Endodermal cell (in vitro differentiated cells): ENCODE measurements around the gene ZFYVE21. TPM values are rescaled to one million over a fixed set of nuclear protein-coding genes. Genes with fewer than 3 reads are reported as not detected.

Experiments used
- DNase-seq: peaks from one replicate; pipeline ENCODE4 v3.0.0-alpha.2; 2017
- H3K27ac ChIP-seq: 2 replicates; pipeline ENCODE4 v1.5.1; 2013; ENCODE audit warnings: mild to moderate bottlenecking, low read depth, low read length, moderate library complexity
- H3K27me3 ChIP-seq: 2 replicates; pipeline ENCODE4 v1.6.1; 2013; ENCODE audit warnings: mild to moderate bottlenecking, low read length, moderate library complexity; ENCODE audit not compliant: insufficient read depth, control insufficient read depth, poor library complexity, severe bottlenecking
- H3K36me3 ChIP-seq: 2 replicates; pipeline ENCODE4 v1.7.0; 2013; ENCODE audit warnings: mild to moderate bottlenecking, low read length, moderate library complexity; ENCODE audit not compliant: control insufficient read depth, insufficient read depth
- H3K4me1 ChIP-seq: one replicate; pipeline ENCODE4 v1.7.0; 2013; ENCODE audit warnings: low read length; ENCODE audit not compliant: control insufficient read depth, insufficient read depth
- H3K4me3 ChIP-seq: 2 replicates; pipeline ENCODE4 v1.5.1; 2013; ENCODE audit warnings: mild to moderate bottlenecking, low read length, moderate library complexity
- H3K9ac ChIP-seq: 2 replicates; pipeline ENCODE4 v1.6.1; 2013; ENCODE audit warnings: mild to moderate bottlenecking, low read length, moderate library complexity; ENCODE audit not compliant: poor library complexity, severe bottlenecking; ENCODE audit errors: extremely low read depth
- H3K9me3 ChIP-seq: 2 replicates; pipeline ENCODE4 v1.6.1; 2013; ENCODE audit warnings: mild to moderate bottlenecking, low read length, moderate library complexity; ENCODE audit not compliant: control insufficient read depth
- H3K27ac Mint-ChIP-seq: 2 replicates; pipeline ENCODE4 v1.8.0; 2020; ENCODE audit warnings: mixed read lengths
- H3K27me3 Mint-ChIP-seq: 2 replicates; pipeline ENCODE4 v1.8.0; 2021; ENCODE audit warnings: mild to moderate bottlenecking, mixed read lengths; ENCODE audit not compliant: insufficient read depth
- H3K36me3 Mint-ChIP-seq: 2 replicates; pipeline ENCODE4 v1.8.0; 2020; ENCODE audit warnings: low read depth, mixed read lengths
- H3K4me1 Mint-ChIP-seq: 2 replicates; pipeline ENCODE4 v1.8.0; 2020; ENCODE audit warnings: mixed read lengths
- H3K4me3 Mint-ChIP-seq: 2 replicates; pipeline ENCODE4 v1.8.0; 2020; ENCODE audit warnings: mild to moderate bottlenecking, moderate library complexity, mixed read lengths
- H3K9me3 Mint-ChIP-seq: 2 replicates; pipeline ENCODE4 v1.8.0; 2020; ENCODE audit warnings: mild to moderate bottlenecking, mixed read lengths
- WGBS, 2 experiments: methylation state at CpG; one replicate each; pipeline versions ENCODE4 v1.1.5 to v1.1.7; 2013; ENCODE audit warnings: missing lambda C conversion rate in 2 of 2, mixed read lengths in 1 of 2; ENCODE audit not compliant: insufficient coverage in 1 of 2, insufficient read length in 1 of 2; 5-methylcytosine and 5-hydroxymethylcytosine counted together
- total RNA-seq, 2 donors: library from RNA; stranded (reverse); fragmentation: NEBNext Ultra II Directional in 1 of 2; extraction: Animal tissue kit (Norgen Biotek cat#: 25700) in 1 of 2; gene quantifications; 2 replicates in 1 of 2; 3 replicates in 1 of 2; pipeline ENCODE4 v1.2.1, GENCODE V29; 2021
- TF ChIP-seq, protein P1 (sequence below): fragments of 200-600 bp; sonication (generic); conservative IDR thresholded peaks from 2 replicates; pipeline ENCODE4 v1.5.0; 2021; ENCODE audit warnings: antibody characterized with exemption, mild to moderate bottlenecking

The ZFYVE21 gene
- total RNA-seq, 2 donors from 2014 or later: 42.5 to 55.6 TPM

DNA sequence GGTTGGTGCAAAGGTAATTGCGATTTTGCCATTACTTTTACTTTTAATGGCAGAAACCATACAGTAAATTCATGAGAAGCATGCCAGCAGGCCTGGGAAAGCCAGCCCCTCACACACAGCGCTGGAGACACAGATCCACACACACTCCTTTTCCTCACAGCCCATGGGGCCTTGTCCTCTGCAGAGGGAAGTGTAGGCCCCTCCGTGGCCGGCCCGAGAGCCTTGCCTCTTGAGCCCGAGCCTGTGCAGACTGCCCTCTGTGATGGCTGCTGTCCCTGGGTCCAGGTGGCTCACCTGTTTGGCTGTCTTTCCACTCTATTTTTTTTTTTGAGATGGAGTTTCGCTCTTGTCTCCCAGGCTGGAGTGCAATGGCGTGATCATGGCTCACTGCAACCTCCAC, 39.7 kb upstream of the ZFYVE21 start:
- no peak for DNase-seq
- WGBS, 2 experiments: 94 to 96% methylated on average over 8 of the region's 8 CpGs
- H3K4me1 Mint-ChIP-seq: no peaks in the 10 kb centered on the region
- Histone ChIP-seq H3K9ac (no peak overlapping the region), H3K27me3 (no peaks in the 10 kb centered on the region), H3K36me3 (peaks cover 94% of the 10 kb centered on the region), H3K4me3 (no peak overlapping the region), H3K27ac (no peak overlapping the region), H3K9me3 (no peaks in the 10 kb centered on the region), H3K4me1 (no peaks in the 10 kb centered on the region)
- no peak overlapping the region for H3K27ac Mint-ChIP-seq
- no peaks in the 10 kb centered on the region for H3K27me3 Mint-ChIP-seq
- peaks cover 76% of the 10 kb centered on the region for H3K36me3 Mint-ChIP-seq
- H3K9me3 Mint-ChIP-seq: no peaks in the 10 kb centered on the region
- TF ChIP-seq, protein P1, sequence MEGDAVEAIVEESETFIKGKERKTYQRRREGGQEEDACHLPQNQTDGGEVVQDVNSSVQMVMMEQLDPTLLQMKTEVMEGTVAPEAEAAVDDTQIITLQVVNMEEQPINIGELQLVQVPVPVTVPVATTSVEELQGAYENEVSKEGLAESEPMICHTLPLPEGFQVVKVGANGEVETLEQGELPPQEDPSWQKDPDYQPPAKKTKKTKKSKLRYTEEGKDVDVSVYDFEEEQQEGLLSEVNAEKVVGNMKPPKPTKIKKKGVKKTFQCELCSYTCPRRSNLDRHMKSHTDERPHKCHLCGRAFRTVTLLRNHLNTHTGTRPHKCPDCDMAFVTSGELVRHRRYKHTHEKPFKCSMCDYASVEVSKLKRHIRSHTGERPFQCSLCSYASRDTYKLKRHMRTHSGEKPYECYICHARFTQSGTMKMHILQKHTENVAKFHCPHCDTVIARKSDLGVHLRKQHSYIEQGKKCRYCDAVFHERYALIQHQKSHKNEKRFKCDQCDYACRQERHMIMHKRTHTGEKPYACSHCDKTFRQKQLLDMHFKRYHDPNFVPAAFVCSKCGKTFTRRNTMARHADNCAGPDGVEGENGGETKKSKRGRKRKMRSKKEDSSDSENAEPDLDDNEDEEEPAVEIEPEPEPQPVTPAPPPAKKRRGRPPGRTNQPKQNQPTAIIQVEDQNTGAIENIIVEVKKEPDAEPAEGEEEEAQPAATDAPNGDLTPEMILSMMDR: no peak
- no peak overlapping the region for H3K4me3 Mint-ChIP-seq

- no peak overlapping the region for H3K27ac Mint-ChIP-seq
- H3K4me3 ChIP-seq: no peak overlapping the region
- 95 to 96% methylated on average over 13 to 16 of the region's 16 CpGs for WGBS, 2 experiments
Observed at GRCh38 chr14:103676881-103677675, 38.5 kb upstream of the ZFYVE21 start.

DNA sequence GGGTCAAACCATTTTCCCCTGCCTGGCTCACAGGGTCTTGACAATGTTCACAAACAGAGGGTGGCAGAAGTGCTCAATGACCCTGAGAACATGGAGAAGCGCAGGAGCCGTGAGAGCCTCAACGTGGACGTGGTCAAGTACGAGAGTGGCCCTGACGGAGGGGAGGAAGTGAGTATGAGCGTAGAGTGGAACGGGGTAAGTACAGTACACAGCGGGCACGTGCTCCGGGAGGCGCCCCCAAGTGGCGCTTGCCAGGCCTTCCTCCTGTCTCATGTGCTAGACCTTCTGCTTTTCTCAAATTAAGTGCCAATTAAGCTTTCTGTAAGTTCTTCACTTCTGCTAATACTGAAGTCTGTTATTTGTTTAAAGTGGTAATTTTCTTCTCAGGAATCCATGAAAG, 36.3 kb upstream of the ZFYVE21 start:
- Mint-ChIP-seq H3K4me1 (no peaks in the 10 kb centered on the region), H3K27ac (peak overlapping the region; percentile 27), H3K36me3 (peaks cover 72% of the 10 kb centered on the region), H3K4me3 (no peak overlapping the region), H3K27me3 (no peaks in the 10 kb centered on the region), H3K9me3 (no peaks in the 10 kb centered on the region)
- Histone ChIP-seq H3K9me3 (no peaks in the 10 kb centered on the region), H3K27me3 (no peaks in the 10 kb centered on the region), H3K4me1 (no peaks in the 10 kb centered on the region), H3K27ac (no peak overlapping the region), H3K4me3 (no peak overlapping the region), H3K9ac (no peak overlapping the region), H3K36me3 (peaks cover 88% of the 10 kb centered on the region)
- TF ChIP-seq, protein P1: peak; percentile 79
- 85 to 95% methylated on average over 9 to 13 of the region's 13 CpGs for WGBS, 2 experiments
- peak; percentile 76 for DNase-seq

More at GRCh38 chr14:103676881-103677675, 38.5 kb upstream of the ZFYVE21 start:
- Mint-ChIP-seq H3K4me3 (no peak overlapping the region), H3K9me3 (no peaks in the 10 kb centered on the region), H3K27me3 (no peaks in the 10 kb centered on the region), H3K4me1 (no peaks in the 10 kb centered on the region), H3K36me3 (peaks cover 74% of the 10 kb centered on the region)
- H3K9ac ChIP-seq: no peak overlapping the region
- no peaks in the 10 kb centered on the region for H3K4me1 ChIP-seq
- peaks cover 94% of the 10 kb centered on the region for H3K36me3 ChIP-seq
- TF ChIP-seq, protein P1: no peak
- H3K27ac ChIP-seq: no peak overlapping the region
- DNase-seq: no peak
- H3K27me3 ChIP-seq: no peaks in the 10 kb centered on the region
- no peaks in the 10 kb centered on the region for H3K9me3 ChIP-seq
